WTC11 (cell line): Measurements from ENCODE around the gene SLA2. TPM values are rescaled to one million over a fixed set of nuclear protein-coding genes. Genes with fewer than 3 reads are reported as not detected.
A peak's percentile ranks its signal among the peaks of the same experiment; 100 is the strongest.

ENCODE experiments used
- ATAC-seq: fragments of 200-7000 bp; cut with Tn5 transposase; 2 replicates; pipeline ENCODE4 v1.10.0; 2021; ENCODE audit warnings: mild to moderate bottlenecking, moderate library complexity
- CTCF ChIA-PET: fragments of 300-600 bp; sonication (Branson Sonifier 250); formaldehyde crosslinking; loops from one replicate; lab custom pipeline; 2021; ENCODE audit warnings: antibody characterized with exemption; lab: Charles Lee
- POLR2A ChIA-PET: fragments of 350-600 bp; sonication (Branson Sonifier 250); formaldehyde crosslinking; loops from one replicate; lab custom pipeline; 2021; ENCODE audit warnings: antibody characterized with exemption; lab: Charles Lee
- DNase-seq: peaks from one replicate; pipeline ENCODE4 v3.0.0; 2021; ENCODE audit warnings: low spot score
- H3K27ac Mint-ChIP-seq: 2 replicates; pipeline ENCODE4 v1.8.0; 2021; ENCODE audit warnings: mixed read lengths
- H3K27me3 Mint-ChIP-seq: 2 replicates; pipeline ENCODE4 v1.8.0; 2021; ENCODE audit warnings: low read depth, mild to moderate bottlenecking, moderate library complexity, mixed read lengths
- H3K36me3 Mint-ChIP-seq: 2 replicates; pipeline ENCODE4 v1.8.0; 2021; ENCODE audit warnings: mixed read lengths
- H3K4me1 Mint-ChIP-seq: 2 replicates; pipeline ENCODE4 v1.8.0; 2022; ENCODE audit warnings: mixed read lengths
- H3K4me3 Mint-ChIP-seq: 2 replicates; pipeline ENCODE4 v1.8.0; 2021; ENCODE audit warnings: mild to moderate bottlenecking, moderate library complexity, mixed read lengths
- H3K9me3 Mint-ChIP-seq: 2 replicates; pipeline ENCODE4 v1.8.0; 2021; ENCODE audit warnings: mixed read lengths
- CBFB ChIP-seq: sonication (generic); formaldehyde crosslinking; IDR thresholded peaks from 2 replicates; pipeline ENCODE4 v1.8.1; 2022; ENCODE audit warnings: mild to moderate bottlenecking, low read depth, missing genetic modification reagents
- CTCF ChIP-seq: fragments of 200-600 bp; IDR thresholded peaks from 2 replicates; pipeline ENCODE4 v1.8.0; 2022; ENCODE audit warnings: antibody characterized with exemption
- FOXP1 ChIP-seq: sonication (generic); formaldehyde crosslinking; IDR thresholded peaks from 2 replicates; pipeline ENCODE4 v1.8.0; 2022; ENCODE audit warnings: missing genetic modification reagents, mild to moderate bottlenecking, moderate library complexity, borderline replicate concordance
- GABPB1 ChIP-seq: sonication (generic); formaldehyde crosslinking; IDR thresholded peaks from 2 replicates; pipeline ENCODE4 v1.8.1; 2023; ENCODE audit warnings: mild to moderate bottlenecking, missing genetic modification reagents
- HMGA2 ChIP-seq: fragments of 250-450 bp; sonication (Bioruptor Pico); IDR thresholded peaks from 2 replicates; pipeline ENCODE4 v1.4.0; 2021; ENCODE audit warnings: mild to moderate bottlenecking, moderate library complexity
- HMGXB4 ChIP-seq: sonication (generic); formaldehyde crosslinking; IDR thresholded peaks from 2 replicates; pipeline ENCODE4 v1.8.1; 2023; ENCODE audit warnings: mild to moderate bottlenecking, moderate library complexity, missing genetic modification reagents
- JUN ChIP-seq: sonication (generic); formaldehyde crosslinking; IDR thresholded peaks from 2 replicates; pipeline ENCODE4 v1.8.0; 2023; ENCODE audit warnings: mild to moderate bottlenecking, missing genetic modification reagents
- KAT7 ChIP-seq: sonication (generic); formaldehyde crosslinking; IDR thresholded peaks from 2 replicates; pipeline ENCODE4 v1.8.1; 2023; ENCODE audit warnings: missing genetic modification reagents, mild to moderate bottlenecking, borderline replicate concordance
- NFATC4 ChIP-seq: fragments of 250-450 bp; sonication (Bioruptor Pico); IDR thresholded peaks from 2 replicates; pipeline ENCODE4 v1.9.0; 2021; ENCODE audit warnings: mild to moderate bottlenecking
- NFYB ChIP-seq: sonication (generic); formaldehyde crosslinking; conservative IDR thresholded peaks from 2 replicates; pipeline ENCODE4 v1.8.0; 2022; ENCODE audit warnings: low read depth, missing genetic modification reagents
- SOX15 ChIP-seq: fragments of 250-450 bp; sonication (Bioruptor Pico); IDR thresholded peaks from 2 replicates; pipeline ENCODE4 v1.9.0; 2021; ENCODE audit warnings: mild to moderate bottlenecking
- TEAD1 ChIP-seq: sonication (generic); formaldehyde crosslinking; IDR thresholded peaks from 2 replicates; pipeline ENCODE4 v1.8.0; 2022; ENCODE audit warnings: mild to moderate bottlenecking, missing genetic modification reagents
- USF2 ChIP-seq: sonication (generic); formaldehyde crosslinking; IDR thresholded peaks from 2 replicates; pipeline ENCODE4 v1.8.1; 2023; ENCODE audit warnings: mild to moderate bottlenecking, missing genetic modification reagents, moderate library complexity
- ZNF121 ChIP-seq: sonication (generic); formaldehyde crosslinking; IDR thresholded peaks from 2 replicates; pipeline ENCODE4 v1.8.0; 2023; ENCODE audit warnings: missing genetic modification reagents
- ZNF219 ChIP-seq: sonication (generic); formaldehyde crosslinking; IDR thresholded peaks from 2 replicates; pipeline ENCODE4 v1.8.0; 2023; ENCODE audit warnings: missing genetic modification reagents, mild to moderate bottlenecking, borderline replicate concordance
- ZNF263 ChIP-seq: sonication (generic); formaldehyde crosslinking; IDR thresholded peaks from 2 replicates; pipeline ENCODE4 v1.8.1; 2022; ENCODE audit warnings: low read depth, mild to moderate bottlenecking, moderate library complexity, missing genetic modification reagents
- ZNF423 ChIP-seq: fragments of 250-450 bp; sonication (Bioruptor Pico); IDR thresholded peaks from 2 replicates; pipeline ENCODE4 v2.1.2; 2022; ENCODE audit warnings: mild to moderate bottlenecking, moderate library complexity
- ZNF671 ChIP-seq: fragments of 250-450 bp; sonication (Bioruptor Pico); IDR thresholded peaks from 2 replicates; pipeline ENCODE4 v1.8.0; 2021; ENCODE audit warnings: mild to moderate bottlenecking
- total RNA-seq: library from RNA; stranded (reverse); gene quantifications from 3 replicates; pipeline ENCODE4 v1.2.3, GENCODE V29; 2021
- TF ChIP-seq, protein P1 (sequence below): sonication (generic); formaldehyde crosslinking; IDR thresholded peaks from 2 replicates; pipeline ENCODE4 v1.8.1; 2022; ENCODE audit warnings: low read depth, mild to moderate bottlenecking, moderate library complexity, missing genetic modification reagents, borderline replicate concordance
- TF ChIP-seq, protein P2 (sequence below): sonication (generic); formaldehyde crosslinking; IDR thresholded peaks from 2 replicates; pipeline ENCODE4 v1.8.1; 2023; ENCODE audit warnings: mild to moderate bottlenecking, missing genetic modification reagents

The SLA2 gene
- total RNA-seq, 1 experiment from 2014 or later, result 0.17 TPM

- TF ChIP-seq USF2 (CRISPR knock-in tag), result no peak
- peak; percentile 26; the same call in 1 of the 2 replicates for TF ChIP-seq GABPB1 (CRISPR knock-in tag)
- TF ChIP-seq CTCF, result no peak
- TF ChIP-seq, all 79 proteins: peak for 1
- Mint-ChIP-seq H3K4me3 (no peak overlapping the region), H3K9me3 (no peaks in the 10 kb centered on the region), H3K27me3 (no peaks in the 10 kb centered on the region), H3K36me3 (no peaks in the 10 kb centered on the region), H3K27ac (no peak overlapping the region), H3K4me1 (peaks cover 12% of the 10 kb centered on the region)
- ChIA-PET POLR2A (no interaction called here), CTCF (no interaction called here)
- DNase-seq (no peak), ATAC-seq (no peak)
These were observed 17.9 kb downstream of the SLA2 start for GRCh38 chr20:36628076-36628475.

- Mint-ChIP-seq H3K27me3 (no peaks in the 10 kb centered on the region), H3K4me1 (peaks cover 9% of the 10 kb centered on the region), H3K4me3 (no peak overlapping the region)
- ATAC-seq, result no peak
- TF ChIP-seq TEAD1 (CRISPR knock-in tag), result no peak
- TF ChIP-seq ZNF671, result no peak
- TF ChIP-seq, protein P1, sequence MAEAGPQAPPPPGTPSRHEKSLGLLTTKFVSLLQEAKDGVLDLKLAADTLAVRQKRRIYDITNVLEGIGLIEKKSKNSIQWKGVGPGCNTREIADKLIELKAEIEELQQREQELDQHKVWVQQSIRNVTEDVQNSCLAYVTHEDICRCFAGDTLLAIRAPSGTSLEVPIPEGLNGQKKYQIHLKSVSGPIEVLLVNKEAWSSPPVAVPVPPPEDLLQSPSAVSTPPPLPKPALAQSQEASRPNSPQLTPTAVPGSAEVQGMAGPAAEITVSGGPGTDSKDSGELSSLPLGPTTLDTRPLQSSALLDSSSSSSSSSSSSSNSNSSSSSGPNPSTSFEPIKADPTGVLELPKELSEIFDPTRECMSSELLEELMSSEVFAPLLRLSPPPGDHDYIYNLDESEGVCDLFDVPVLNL (CRISPR knock-in tag), result no peak
- no peak for TF ChIP-seq HMGA2
- TF ChIP-seq HMGXB4 (CRISPR knock-in tag), result no peak
- TF ChIP-seq KAT7 (CRISPR knock-in tag), result no peak
- no peak for TF ChIP-seq ZNF219
- TF ChIP-seq NFYB, result no peak
- no peak for TF ChIP-seq SOX15
- no peak for TF ChIP-seq ZNF263 (CRISPR knock-in tag)
- no peak for TF ChIP-seq ZNF423
- no peak for TF ChIP-seq JUN
- TF ChIP-seq CBFB (CRISPR knock-in tag), result no peak
- no peak for TF ChIP-seq ZNF121
- TF ChIP-seq FOXP1 (CRISPR knock-in tag), result no peak
- TF ChIP-seq CTCF, result no peak
- no peak for TF ChIP-seq NFATC4 (CRISPR knock-in tag)
- TF ChIP-seq, protein P2, sequence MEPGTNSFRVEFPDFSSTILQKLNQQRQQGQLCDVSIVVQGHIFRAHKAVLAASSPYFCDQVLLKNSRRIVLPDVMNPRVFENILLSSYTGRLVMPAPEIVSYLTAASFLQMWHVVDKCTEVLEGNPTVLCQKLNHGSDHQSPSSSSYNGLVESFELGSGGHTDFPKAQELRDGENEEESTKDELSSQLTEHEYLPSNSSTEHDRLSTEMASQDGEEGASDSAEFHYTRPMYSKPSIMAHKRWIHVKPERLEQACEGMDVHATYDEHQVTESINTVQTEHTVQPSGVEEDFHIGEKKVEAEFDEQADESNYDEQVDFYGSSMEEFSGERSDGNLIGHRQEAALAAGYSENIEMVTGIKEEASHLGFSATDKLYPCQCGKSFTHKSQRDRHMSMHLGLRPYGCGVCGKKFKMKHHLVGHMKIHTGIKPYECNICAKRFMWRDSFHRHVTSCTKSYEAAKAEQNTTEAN (CRISPR knock-in tag), result no peak
- TF ChIP-seq, all 79 proteins: peak for 0
- Mint-ChIP-seq H3K36me3 (no peaks in the 10 kb centered on the region), H3K9me3 (no peaks in the 10 kb centered on the region), H3K27ac (no peak overlapping the region)
- CTCF ChIA-PET, result interaction anchor here (0.6 to 2.6 kb wide), 9 partner anchors 8 to 247 kb away, joined by 3 to 12 read pairs (median 4); partner anchors contain the start of gene RAB5IF
- POLR2A ChIA-PET, result interaction anchor here (0.9 kb wide), 1 partner anchor 50 kb away, joined by 3 read pairs; no protein-coding TSS in a partner anchor
- DNase-seq, result no peak
These were observed 21.1 kb downstream of the SLA2 start for GRCh38 chr20:36624944-36625324.
